Sigmoid colon (tissue), 3 donors: Measurements from ENCODE around the gene INSM2.

Experiments used
- POLR2A ChIP-seq, 2 donors: fragments of 450-650 bp; IDR thresholded peaks; one replicate each; pipeline ENCODE4 v1.6.1; 2016; ENCODE audit warnings: antibody characterized with exemption in 2 of 2, mild to moderate bottlenecking in 2 of 2, moderate library complexity in 2 of 2
- TF ChIP-seq, protein P1 (sequence below), 4 experiments: fragments of 450-650 bp in 3 of 4; fragments of 200-600 bp in 1 of 4; IDR thresholded peaks; one replicate each; pipeline ENCODE4 v1.5.1; 2016 to 2019; ENCODE audit warnings: antibody characterized with exemption in 4 of 4, mild to moderate bottlenecking in 3 of 4, moderate library complexity in 2 of 4

DNA sequence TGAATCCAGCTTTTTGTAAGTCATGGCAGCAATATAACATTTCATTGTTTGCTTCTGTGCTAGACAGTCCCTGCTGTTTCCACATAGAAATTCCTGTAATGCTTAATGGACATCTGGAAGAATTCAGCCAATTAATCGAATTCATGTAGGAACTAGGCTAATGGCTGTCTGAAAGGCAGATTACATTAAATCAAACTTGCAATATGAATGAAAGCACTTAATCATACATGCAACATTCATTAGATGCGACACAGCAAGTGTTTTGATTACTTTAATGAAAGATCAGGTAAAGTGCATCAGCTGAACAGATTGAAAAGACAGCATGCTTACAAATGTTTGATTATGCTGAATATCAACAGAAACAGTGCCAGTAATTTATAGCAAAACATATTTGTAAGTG, 24.1 kb upstream of the INSM2 start:
- TF ChIP-seq, protein P1, sequence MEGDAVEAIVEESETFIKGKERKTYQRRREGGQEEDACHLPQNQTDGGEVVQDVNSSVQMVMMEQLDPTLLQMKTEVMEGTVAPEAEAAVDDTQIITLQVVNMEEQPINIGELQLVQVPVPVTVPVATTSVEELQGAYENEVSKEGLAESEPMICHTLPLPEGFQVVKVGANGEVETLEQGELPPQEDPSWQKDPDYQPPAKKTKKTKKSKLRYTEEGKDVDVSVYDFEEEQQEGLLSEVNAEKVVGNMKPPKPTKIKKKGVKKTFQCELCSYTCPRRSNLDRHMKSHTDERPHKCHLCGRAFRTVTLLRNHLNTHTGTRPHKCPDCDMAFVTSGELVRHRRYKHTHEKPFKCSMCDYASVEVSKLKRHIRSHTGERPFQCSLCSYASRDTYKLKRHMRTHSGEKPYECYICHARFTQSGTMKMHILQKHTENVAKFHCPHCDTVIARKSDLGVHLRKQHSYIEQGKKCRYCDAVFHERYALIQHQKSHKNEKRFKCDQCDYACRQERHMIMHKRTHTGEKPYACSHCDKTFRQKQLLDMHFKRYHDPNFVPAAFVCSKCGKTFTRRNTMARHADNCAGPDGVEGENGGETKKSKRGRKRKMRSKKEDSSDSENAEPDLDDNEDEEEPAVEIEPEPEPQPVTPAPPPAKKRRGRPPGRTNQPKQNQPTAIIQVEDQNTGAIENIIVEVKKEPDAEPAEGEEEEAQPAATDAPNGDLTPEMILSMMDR (IDR thresholded peaks at IDR 0.05) = no peak
- no peak for TF ChIP-seq POLR2A (IDR thresholded peaks at IDR 0.05)
